B cell (primary cell): Measurements from ENCODE around the gene CPE. TPM values are rescaled to one million over a fixed set of nuclear protein-coding genes. Genes with fewer than 3 reads are reported as not detected.

ENCODE experiments used
- ATAC-seq: fragments of 200-7000 bp; cut with Tn5 transposase; one replicate; pipeline ENCODE4 v1.10.0; 2021; ENCODE audit warnings: low read depth, mild to moderate bottlenecking, moderate number of reproducible peaks, moderate library complexity
- CTCF ChIA-PET: fragments of 350-600 bp; sonication (Branson Sonifier 250); formaldehyde crosslinking; loops from one replicate; lab custom pipeline; 2021; ENCODE audit warnings: antibody characterized with exemption, inconsistent platforms; lab: Charles Lee
- POLR2A ChIA-PET: fragments of 350-600 bp; sonication (Branson Sonifier 250); formaldehyde crosslinking; loops from one replicate; lab custom pipeline; 2021; ENCODE audit warnings: antibody characterized with exemption; lab: Charles Lee
- DNase-seq: peaks from one replicate; pipeline ENCODE4 v3.0.0; 2013
- H2AFZ ChIP-seq: 2 replicates; pipeline ENCODE4 v1.6.1; 2012; ENCODE audit warnings: mild to moderate bottlenecking, low read depth, low read length; ENCODE audit not compliant: insufficient read depth, poor library complexity, severe bottlenecking
- H3K27ac ChIP-seq, 2 donors: 1 replicate in 1 of 2; 2 replicates in 1 of 2; pipeline ENCODE4 v1.5.1; 2012 to 2013; ENCODE audit warnings: low read length in 2 of 2, mild to moderate bottlenecking in 2 of 2, moderate library complexity in 1 of 2
- H3K27me3 ChIP-seq, 4 experiments: fragments of 200-600 bp in 1 of 4; sonication (generic) in 1 of 4; replicated peaks in 1 of 4; 1 replicate in 2 of 4; 2 replicates in 2 of 4; pipeline versions ENCODE4 v1.6.1 to v1.7.0; 2013 to 2016; ENCODE audit warnings: low read length in 3 of 4, mild to moderate bottlenecking in 2 of 4, mixed read lengths in 1 of 4, moderate library complexity in 1 of 4; ENCODE audit not compliant: insufficient read depth in 4 of 4, control insufficient read depth in 3 of 4; ENCODE audit errors: control extremely low read depth in 1 of 4
- H3K36me3 ChIP-seq, 2 experiments: replicated peaks in 1 of 2; 1 replicate in 1 of 2; 2 replicates in 1 of 2; pipeline versions ENCODE4 v1.6.1 to v1.7.1; 2013; ENCODE audit warnings: low read length in 1 of 2; ENCODE audit not compliant: insufficient read depth in 2 of 2, control insufficient read depth in 1 of 2; ENCODE audit errors: control extremely low read depth in 1 of 2, extremely low read depth in 1 of 2
- H3K4me1 ChIP-seq, 2 donors: fragments of 200-600 bp in 1 of 2; sonication (generic) in 1 of 2; 1 replicate in 1 of 2; 2 replicates in 1 of 2; pipeline versions ENCODE4 v1.5.1 to v1.6.1; 2013 to 2017; ENCODE audit warnings: low read length in 2 of 2; ENCODE audit not compliant: control insufficient read depth in 2 of 2, insufficient read depth in 2 of 2
- H3K4me2 ChIP-seq: replicated peaks from 2 replicates; pipeline ENCODE3; 2012; ENCODE audit warnings: mild to moderate bottlenecking, low read depth, low read length; ENCODE audit not compliant: poor library complexity, severe bottlenecking
- H3K4me3 ChIP-seq, 5 experiments: fragments of 200-600 bp in 1 of 5; sonication (generic) in 1 of 5; 1 replicate in 3 of 5; 2 replicates in 2 of 5; pipeline versions ENCODE4 v1.5.1 to v1.7.0; 2011 to 2016; ENCODE audit warnings: low read length in 4 of 5, mild to moderate bottlenecking in 4 of 5, low read depth in 2 of 5, control low read depth in 1 of 5, moderate library complexity in 1 of 5; ENCODE audit not compliant: insufficient read depth in 1 of 5; ENCODE audit errors: control extremely low read depth in 1 of 5, extremely low read depth in 1 of 5
- H3K79me2 ChIP-seq: fragments of 200-600 bp; sonication (generic); one replicate; pipeline ENCODE4 v1.6.0; 2016; ENCODE audit warnings: low read length; ENCODE audit not compliant: control insufficient read depth, insufficient read depth
- H3K9ac ChIP-seq: fragments of 200-600 bp; sonication (generic); 2 replicates; pipeline ENCODE4 v1.6.1; 2017; ENCODE audit warnings: mild to moderate bottlenecking, low read length, moderate library complexity
- H3K9me3 ChIP-seq, 3 donors: one replicate each; pipeline versions ENCODE4 v1.6.1 to v1.7.1; 2013; ENCODE audit warnings: low read length in 2 of 3; ENCODE audit not compliant: control insufficient read depth in 2 of 3, insufficient read depth in 1 of 3; ENCODE audit errors: control extremely low read depth in 1 of 3
- H4K20me1 ChIP-seq: 2 replicates; pipeline ENCODE4 v1.6.0; 2012; ENCODE audit warnings: mild to moderate bottlenecking, low read length; ENCODE audit not compliant: insufficient read depth, control insufficient read depth, poor library complexity, severe bottlenecking
- H3K27ac Mint-ChIP-seq: one replicate; pipeline ENCODE4 v1.8.0; 2021; ENCODE audit warnings: mixed read lengths
- H3K27me3 Mint-ChIP-seq: one replicate; pipeline ENCODE4 v1.8.0; 2021; ENCODE audit warnings: mixed read lengths
- H3K4me1 Mint-ChIP-seq: one replicate; pipeline ENCODE4 v1.8.0; 2021; ENCODE audit warnings: mixed read lengths
- H3K4me3 Mint-ChIP-seq: one replicate; pipeline ENCODE4 v1.8.0; 2021; ENCODE audit warnings: mixed read lengths
- H3K9me3 Mint-ChIP-seq: one replicate; pipeline ENCODE4 v1.8.0; 2022; ENCODE audit warnings: mixed read lengths; ENCODE audit not compliant: insufficient read depth
- CTCF ChIP-seq: fragments of 200-600 bp; IDR thresholded peaks from one replicate; pipeline ENCODE4 v1.8.0; 2022; ENCODE audit warnings: antibody characterized with exemption, mild to moderate bottlenecking
- EZH2 ChIP-seq: IDR thresholded peaks from 2 replicates; pipeline ENCODE4 v1.6.1; 2012; ENCODE audit warnings: borderline replicate concordance, low read depth, mild to moderate bottlenecking, moderate library complexity, low read length; ENCODE audit not compliant: insufficient read depth, poor library complexity, severe bottlenecking
- WGBS: methylation state at CpG from one replicate; pipeline ENCODE4 v1.1.5; 2013; ENCODE audit warnings: missing lambda C conversion rate; ENCODE audit not compliant: insufficient coverage; 5-methylcytosine and 5-hydroxymethylcytosine counted together
- intact Hi-C: fragments of 100-400 bp; cut with micrococcal nuclease; formaldehyde crosslinking; loops from one replicate; pipeline ENCODE4 v1.10.0; 2022
- polyA plus RNA-seq: library from polyadenylated mRNA; depleted of rRNA; stranded (reverse); fragments of >200 nt; gene quantifications from 2 replicates; pipeline ENCODE4 v1.2.3, GENCODE V29; 2012
- total RNA-seq, 2 donors: library from RNA; stranded (reverse); fragments of 120-200 nt in 1 of 2; gene quantifications; 1 replicate in 1 of 2; 2 replicates in 1 of 2; pipeline versions ENCODE4 v1.2.3 to v1.2.4, GENCODE V29; 2013 to 2022

CPE gene
- total and polyA plus RNA-seq, 2 donors (not counting 1 experiment from before 2014, with no cell fraction given) = not detected

GRCh38 chr4:165464813-165465381, 86.1 kb downstream of the CPE start:
- TF ChIP-seq CTCF = peak; percentile 92
- TF ChIP-seq EZH2 = no peak
- peaks cover 8% of the 10 kb centered on the region for H3K27me3 Mint-ChIP-seq
- H3K9me3 ChIP-seq = no peaks in the 10 kb centered on the region
- no peaks in the 10 kb centered on the region for H3K4me1 ChIP-seq
- H3K36me3 ChIP-seq = no peaks in the 10 kb centered on the region
- no peak overlapping the region for H3K4me3 Mint-ChIP-seq
- H3K4me2 ChIP-seq = no peak overlapping the region
- DNase-seq = peak; percentile 60
- no peak overlapping the region for H2AFZ ChIP-seq
- ChIA-PET POLR2A (no interaction called here), CTCF (interaction anchor here (1.0 to 6.7 kb wide), 6 partner anchors 8 to 685 kb away, joined by 3 to 89 read pairs (median 4); no protein-coding TSS in a partner anchor)
- no peaks in the 10 kb centered on the region for H3K79me2 ChIP-seq
- H3K27ac ChIP-seq = no peak overlapping the region
- intact Hi-C loops = loop anchor here (1.0 to 5.0 kb wide), 3 partner anchors 108 to 353 kb away; partner anchors contain the start of gene TMEM192
- H3K4me3 ChIP-seq = no peak overlapping the region
- WGBS = no CpG with 5 or more reads among the region's 9 CpGs
- H3K9me3 Mint-ChIP-seq = no peaks in the 10 kb centered on the region
- H3K27ac Mint-ChIP-seq = no peak overlapping the region
- no peak overlapping the region for H3K9ac ChIP-seq
- H3K27me3 ChIP-seq = peaks cover 0 to 3% (median 0%) of the 10 kb centered on the region in 4 experiments
- ATAC-seq = peak; percentile 45
- H3K4me1 Mint-ChIP-seq = no peaks in the 10 kb centered on the region
- no peaks in the 10 kb centered on the region for H4K20me1 ChIP-seq

GRCh38 chr4:165470009-165470408, 91.2 kb downstream of the CPE start:
- WGBS = 60% methylated on average over 1 of the region's 2 CpGs
- CTCF ChIA-PET = interaction anchor here (6.7 kb wide), 1 partner anchor 338 kb away, joined by 89 read pairs; no protein-coding TSS in a partner anchor
- Histone ChIP-seq H3K36me3 (no peaks in the 10 kb centered on the region), H3K4me1 (no peaks in the 10 kb centered on the region), H3K9me3 (peaks cover 0 to 20% (median 4%) of the 10 kb centered on the region in 3 donors), H3K27ac (no peak overlapping the region), H3K79me2 (no peaks in the 10 kb centered on the region), H3K4me3 (no peak overlapping the region), H2AFZ (no peak overlapping the region), H4K20me1 (no peaks in the 10 kb centered on the region), H3K9ac (no peak overlapping the region), H3K27me3 (no peaks in the 10 kb centered on the region), H3K4me2 (no peak overlapping the region)
- DNase-seq = no peak
- POLR2A ChIA-PET = no interaction called here
- Mint-ChIP-seq H3K27ac (no peak overlapping the region), H3K27me3 (peaks cover 5% of the 10 kb centered on the region), H3K4me3 (no peak overlapping the region), H3K4me1 (no peaks in the 10 kb centered on the region), H3K9me3 (no peaks in the 10 kb centered on the region)
- no peak for ATAC-seq
- intact Hi-C loops = no loop called here
- TF ChIP-seq CTCF = no peak
- no peak for TF ChIP-seq EZH2
